Transverse colon (tissue), 4 donors: ENCODE measurements around the gene CIC. TPM values are rescaled to one million over a fixed set of nuclear protein-coding genes. Genes with fewer than 3 reads are reported as not detected.

ENCODE experiments used
- DNase-seq: peaks from one replicate; pipeline ENCODE4 v3.0.0-alpha.2; 2019
- H3K27ac ChIP-seq, 4 donors: fragments of 200-600 bp; sonication (generic); 2 replicates each; pipeline ENCODE4 v1.5.1; 2016 to 2018; ENCODE audit warnings: inconsistent platforms in 4 of 4
- H3K27me3 ChIP-seq: fragments of 200-600 bp; sonication (generic); 2 replicates; pipeline ENCODE4 v1.5.1; 2017; ENCODE audit warnings: inconsistent platforms
- H3K36me3 ChIP-seq, 4 donors: fragments of 200-600 bp; sonication (generic); 2 replicates each; pipeline ENCODE4 v1.5.1; 2017 to 2019; ENCODE audit warnings: inconsistent platforms in 4 of 4
- H3K4me1 ChIP-seq, 4 donors: fragments of 200-600 bp; sonication (generic); 2 replicates each; pipeline ENCODE4 v1.5.1; 2017 to 2020; ENCODE audit warnings: inconsistent platforms in 4 of 4
- H3K4me3 ChIP-seq, 4 donors: fragments of 200-600 bp; sonication (generic); 1 replicate in 1 of 4; 2 replicates in 3 of 4; pipeline versions ENCODE4 v1.5.1 to v1.6.1; 2017 to 2019; ENCODE audit warnings: inconsistent platforms in 4 of 4
- H3K9me3 ChIP-seq, 2 donors: fragments of 200-600 bp; sonication (generic); 2 replicates each; pipeline ENCODE4 v1.5.1; 2017 to 2019; ENCODE audit warnings: inconsistent platforms in 2 of 2
- EP300 ChIP-seq: sonication (generic); formaldehyde crosslinking; IDR thresholded peaks from one replicate; pipeline ENCODE4 v1.6.1; 2017; ENCODE audit warnings: antibody characterized with exemption, low read depth
- POLR2A ChIP-seq: fragments of 450-650 bp; IDR thresholded peaks from one replicate; pipeline ENCODE4 v1.6.1; 2016; ENCODE audit warnings: antibody characterized with exemption, mild to moderate bottlenecking, moderate library complexity
- POLR2AphosphoS5 ChIP-seq, 3 donors: sonication (generic); formaldehyde crosslinking; IDR thresholded peaks; one replicate each; pipeline ENCODE4 v1.6.1; 2016; ENCODE audit warnings: antibody characterized with exemption in 3 of 3
- WGBS, 2 donors: methylation state at CpG; one replicate each; pipeline ENCODE4 v1.1.5; 2018; ENCODE audit warnings: low coverage in 1 of 2; 5-methylcytosine and 5-hydroxymethylcytosine counted together
- in situ Hi-C, 4 donors: fragments of 200-750 bp; cut with MboI; loops; one replicate each; pipeline versions ENCODE4 v1.15.0 to v1.15.1; 2017; ENCODE audit warnings: low sequenced_read_pairs in 3 of 4, low pct_ligation_motif_present in 1 of 4, low pct_unique_long_range_greater_than_20kb in 1 of 4
- intact Hi-C: fragments of 100-400 bp; cut with DNase I; formaldehyde crosslinking; loops from one replicate; pipeline ENCODE4 v1.15.1; 2023; ENCODE audit warnings: low total_unique reads
- total RNA-seq, 4 donors: library from RNA; depleted of rRNA; stranded (reverse); fragments of >200 nt; gene quantifications; one replicate each; pipeline ENCODE4 v1.1.0, GENCODE V29; 2016
- TF ChIP-seq, protein P1 (sequence below), 5 experiments: fragments of 200-600 bp in 3 of 5; fragments of 450-650 bp in 2 of 5; sonication (generic) in 3 of 5; IDR thresholded peaks; 1 replicate in 2 of 5; 2 replicates in 3 of 5; pipeline ENCODE4 v1.5.1; 2016 to 2017; ENCODE audit warnings: antibody characterized with exemption in 5 of 5, inconsistent platforms in 3 of 5, mild to moderate bottlenecking in 2 of 5, moderate library complexity in 1 of 5

Gene CIC
- total RNA-seq, 4 donors from 2014 or later = 35.1 to 96.5 (median 43.6) TPM

DNA sequence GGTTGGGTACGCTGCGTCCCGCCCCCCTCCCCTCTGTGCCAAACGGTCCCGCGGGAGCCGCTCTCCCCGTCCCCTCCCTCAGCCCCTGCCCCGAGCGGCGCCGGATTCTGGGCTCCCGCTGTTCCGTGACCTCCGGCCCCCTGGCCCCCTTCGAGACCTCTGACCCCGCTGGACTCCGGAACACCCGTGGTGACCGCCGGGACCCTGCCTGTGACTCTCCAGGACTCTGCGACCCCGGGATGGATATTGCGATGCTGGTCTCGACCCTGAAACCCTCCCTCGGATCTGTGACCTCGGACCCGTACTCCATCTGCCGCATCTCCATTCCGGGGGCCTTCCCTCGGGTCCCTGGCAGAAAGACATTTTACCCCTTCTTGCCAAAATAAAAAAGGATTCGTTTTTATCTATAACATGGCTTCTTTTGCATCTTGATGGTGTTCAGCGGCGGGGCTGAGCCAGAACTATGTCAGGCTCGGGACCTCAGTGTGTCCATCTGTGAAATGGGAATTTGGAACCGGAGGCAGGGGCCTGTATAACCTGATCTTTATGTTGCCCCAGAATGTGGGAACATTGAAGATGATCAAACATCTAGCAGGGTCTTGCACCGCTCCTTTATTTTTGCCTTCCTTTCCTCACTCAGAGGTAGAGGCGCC, 55.7 kb downstream of the CIC start:
- TF ChIP-seq EP300 (no peak), POLR2A (no peak)
- TF ChIP-seq, protein P1, sequence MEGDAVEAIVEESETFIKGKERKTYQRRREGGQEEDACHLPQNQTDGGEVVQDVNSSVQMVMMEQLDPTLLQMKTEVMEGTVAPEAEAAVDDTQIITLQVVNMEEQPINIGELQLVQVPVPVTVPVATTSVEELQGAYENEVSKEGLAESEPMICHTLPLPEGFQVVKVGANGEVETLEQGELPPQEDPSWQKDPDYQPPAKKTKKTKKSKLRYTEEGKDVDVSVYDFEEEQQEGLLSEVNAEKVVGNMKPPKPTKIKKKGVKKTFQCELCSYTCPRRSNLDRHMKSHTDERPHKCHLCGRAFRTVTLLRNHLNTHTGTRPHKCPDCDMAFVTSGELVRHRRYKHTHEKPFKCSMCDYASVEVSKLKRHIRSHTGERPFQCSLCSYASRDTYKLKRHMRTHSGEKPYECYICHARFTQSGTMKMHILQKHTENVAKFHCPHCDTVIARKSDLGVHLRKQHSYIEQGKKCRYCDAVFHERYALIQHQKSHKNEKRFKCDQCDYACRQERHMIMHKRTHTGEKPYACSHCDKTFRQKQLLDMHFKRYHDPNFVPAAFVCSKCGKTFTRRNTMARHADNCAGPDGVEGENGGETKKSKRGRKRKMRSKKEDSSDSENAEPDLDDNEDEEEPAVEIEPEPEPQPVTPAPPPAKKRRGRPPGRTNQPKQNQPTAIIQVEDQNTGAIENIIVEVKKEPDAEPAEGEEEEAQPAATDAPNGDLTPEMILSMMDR (IDR thresholded peaks at IDR 0.05) = peak in 3 of 5 experiments; percentile 80 to 95 (median 91)
- no peaks in the 10 kb centered on the region for H3K36me3 ChIP-seq
- peaks cover 23 to 39% (median 27%) of the 10 kb centered on the region in 4 donors for H3K4me1 ChIP-seq
- in situ Hi-C loops = loop anchor here (10.0 to 25.0 kb wide), 3 partner anchors 190 to 212 kb away; partner anchors contain the start of gene POU2F2 (in 1 of the 4)
- peaks cover 36% of the 10 kb centered on the region for H3K27me3 ChIP-seq
- intact Hi-C loops = loop anchor here (10.0 kb wide), 1 partner anchor 190 kb away; the partner anchor contains the start of gene POU2F2
- peak; percentile 22 for DNase-seq
- H3K9me3 ChIP-seq = no peaks in the 10 kb centered on the region
- 6% methylated on average over 30 of the region's 38 CpGs; no CpG with 5 or more reads in 1 of the 2 donors for WGBS, 2 donors
- peak overlapping the region in 1 of 4 donors; percentile 83 for H3K27ac ChIP-seq
- H3K4me3 ChIP-seq = peak overlapping the region in 2 of 4 donors; percentile 93 to 96

DNA sequence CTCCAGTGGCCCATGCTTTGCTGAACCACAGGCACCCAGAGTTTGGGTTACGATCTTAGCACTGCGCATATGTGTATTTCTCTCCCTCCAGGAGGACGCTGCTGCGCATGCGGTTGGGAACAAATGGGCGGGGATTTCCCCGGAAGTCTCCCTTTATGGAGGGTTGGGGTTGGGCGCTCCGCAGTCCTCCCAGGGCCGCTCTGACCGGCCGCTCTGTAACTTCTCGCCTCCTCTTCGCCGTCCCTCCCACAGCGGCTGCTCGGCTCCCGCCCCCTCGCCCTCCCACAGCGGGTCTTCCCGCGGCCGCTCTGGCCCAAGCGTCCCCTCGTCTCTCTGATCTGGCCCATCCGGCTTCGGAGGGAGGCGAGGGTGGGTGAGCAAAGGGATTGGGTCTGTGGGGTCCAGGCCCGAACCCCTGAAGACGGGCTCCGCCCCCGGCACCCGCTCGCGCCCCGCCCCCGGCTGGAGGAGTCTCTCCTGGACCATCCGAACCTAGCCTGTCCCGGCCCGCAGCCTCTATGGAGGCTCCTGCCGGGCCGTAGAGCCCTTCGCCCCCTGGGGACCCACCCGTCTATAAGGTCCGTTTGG, 56.4 kb downstream of the CIC start, which contains the start of gene MEGF8:
Gene MEGF8 (plus strand): TSS at position 328 of the 588 bp plus-strand sequence. CDS start 609 bp downstream, outside the sequence.
- peaks cover 23 to 39% (median 27%) of the 10 kb centered on the region in 4 donors for H3K4me1 ChIP-seq
- 0% methylated on average over 32 of the region's 45 CpGs; no CpG with 5 or more reads in 1 of the 2 donors for WGBS, 2 donors
- H3K36me3 ChIP-seq = no peaks in the 10 kb centered on the region
- H3K27ac ChIP-seq = peak within 1 kb of the TSS; percentile 73 to 88 (median 86)
- H3K27me3 ChIP-seq = peaks cover 36% of the 10 kb centered on the region
- H3K4me3 ChIP-seq = peak within 1 kb of the TSS; percentile 49 to 96 (median 86)
- no peaks in the 10 kb centered on the region for H3K9me3 ChIP-seq
- in situ Hi-C loops (loop anchor here in 2 of 4 donors (10.0 kb wide), 2 partner anchors 191 to 211 kb away; partner anchors contain the start of gene POU2F2 (in 1 of the 2)), intact Hi-C loops (loop anchor here (10.0 kb wide), 1 partner anchor 191 kb away; the partner anchor contains the start of gene POU2F2)
- DNase-seq = peak; percentile 99
- TF ChIP-seq, protein P1 (IDR thresholded peaks at IDR 0.05) = peak in 2 of 5 experiments; percentile 77 to 86
- TF ChIP-seq POLR2A = peak; percentile 81
- TF ChIP-seq POLR2AphosphoS5 (IDR thresholded peaks at IDR 0.05) = peak; percentile 63 to 87 (median 85)
- TF ChIP-seq EP300 = no peak

DNA sequence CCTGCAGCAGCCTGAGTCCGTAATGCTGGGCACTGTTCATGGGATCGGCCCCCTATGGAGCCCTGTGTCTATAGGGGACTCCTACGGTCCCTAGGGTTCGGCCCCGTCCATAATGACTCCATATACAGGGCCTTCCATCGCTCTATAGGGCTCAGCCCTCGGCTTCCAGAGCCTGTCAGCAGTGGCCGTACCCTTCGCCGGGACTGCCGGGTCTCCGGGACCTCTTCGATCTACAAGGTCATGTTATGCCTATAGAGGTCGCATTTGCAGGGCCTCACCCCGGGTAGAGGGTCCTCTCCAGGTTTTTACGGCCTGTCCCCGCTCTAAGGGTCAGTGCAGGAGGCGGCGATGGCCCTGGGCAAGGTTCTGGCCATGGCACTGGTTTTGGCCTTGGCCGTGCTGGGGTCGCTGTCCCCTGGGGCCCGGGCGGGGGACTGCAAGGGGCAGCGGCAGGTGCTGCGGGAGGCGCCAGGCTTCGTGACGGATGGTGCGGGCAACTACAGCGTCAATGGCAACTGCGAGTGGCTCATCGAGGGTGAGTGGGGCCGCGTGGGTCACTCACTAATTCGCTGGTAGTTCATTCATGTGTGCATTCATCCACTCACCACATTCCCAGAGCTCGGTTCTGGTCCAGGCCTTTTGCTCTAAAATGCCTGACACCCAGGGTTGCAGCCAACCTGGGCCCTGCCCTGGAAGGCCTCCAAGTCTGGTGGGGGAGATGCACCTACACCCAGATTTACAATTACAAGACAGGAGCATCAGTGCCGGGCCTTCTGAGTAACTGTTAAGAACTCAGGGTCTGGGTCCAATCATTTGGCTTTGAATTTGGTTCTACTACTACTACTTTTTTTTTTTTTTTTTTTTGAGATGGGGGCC, 57.1 kb downstream of the CIC start:
- no peaks in the 10 kb centered on the region for H3K9me3 ChIP-seq
- 5 to 33% methylated on average over 1 to 35 of the region's 37 CpGs for WGBS, 2 donors
- peaks cover 36% of the 10 kb centered on the region for H3K27me3 ChIP-seq
- in situ Hi-C loops (loop anchor here in 2 of 4 donors (10.0 kb wide), 2 partner anchors 191 to 211 kb away; partner anchors contain the start of gene POU2F2 (in 1 of the 2)), intact Hi-C loops (loop anchor here (10.0 kb wide), 1 partner anchor 191 kb away; the partner anchor contains the start of gene POU2F2)
- TF ChIP-seq POLR2A (no peak), EP300 (no peak), POLR2AphosphoS5 (IDR thresholded peaks at IDR 0.05) (no peak)
- TF ChIP-seq, protein P1 (IDR thresholded peaks at IDR 0.05) = peak in 3 of 5 experiments; percentile 19 to 29 (median 29)
- peak overlapping the region; percentile 73 to 88 (median 86) for H3K27ac ChIP-seq
- DNase-seq = no peak
- H3K36me3 ChIP-seq = no peaks in the 10 kb centered on the region
- peaks cover 23 to 39% (median 27%) of the 10 kb centered on the region in 4 donors for H3K4me1 ChIP-seq
- peak overlapping the region; percentile 49 to 96 (median 86) for H3K4me3 ChIP-seq
